Hepatocyte (in vitro differentiated cells): Measurements from ENCODE around the gene CLRN2. TPM values are rescaled to one million over a fixed set of nuclear protein-coding genes. Genes with fewer than 3 reads are reported as not detected.

ENCODE experiments used
- DNase-seq: peaks from one replicate; pipeline ENCODE4 v3.0.0-alpha.2; 2016; ENCODE audit warnings: low spot score
- H2AFZ ChIP-seq: fragments of 200-600 bp; sonication (generic); 2 replicates; pipeline ENCODE4 v1.6.0; 2016; ENCODE audit warnings: antibody characterized with exemption, mild to moderate bottlenecking
- H3K27ac ChIP-seq: fragments of 200-600 bp; sonication (generic); 2 replicates; pipeline ENCODE4 v1.5.1; 2016; ENCODE audit warnings: mild to moderate bottlenecking
- H3K27me3 ChIP-seq: fragments of 200-600 bp; sonication (generic); 2 replicates; pipeline ENCODE4 v1.6.1; 2016
- H3K36me3 ChIP-seq: fragments of 200-600 bp; sonication (generic); replicated peaks from 2 replicates; pipeline ENCODE4 v1.5.1; 2016; ENCODE audit warnings: low read depth; ENCODE audit not compliant: insufficient read depth
- H3K4me1 ChIP-seq: fragments of 200-600 bp; sonication (generic); 2 replicates; pipeline ENCODE4 v1.5.1; 2016; ENCODE audit warnings: mild to moderate bottlenecking, moderate library complexity; ENCODE audit not compliant: insufficient read depth
- H3K4me2 ChIP-seq: fragments of 200-600 bp; sonication (generic); 2 replicates; pipeline ENCODE4 v1.6.0; 2016
- H3K4me3 ChIP-seq: fragments of 200-600 bp; sonication (generic); 2 replicates; pipeline ENCODE4 v1.5.1; 2016; ENCODE audit warnings: mild to moderate bottlenecking
- H3K79me2 ChIP-seq: fragments of 200-600 bp; sonication (generic); 2 replicates; pipeline ENCODE4 v1.6.0; 2017; ENCODE audit warnings: mild to moderate bottlenecking
- H3K9me2 ChIP-seq: fragments of 200-600 bp; sonication (generic); replicated peaks from 2 replicates; pipeline ENCODE4 v1.6.0; 2017; ENCODE audit warnings: mild to moderate bottlenecking; ENCODE audit not compliant: insufficient read depth
- H3K9me3 ChIP-seq: fragments of 200-600 bp; sonication (generic); 2 replicates; pipeline ENCODE4 v1.5.1; 2016; ENCODE audit warnings: low read depth, mild to moderate bottlenecking
- H4K20me1 ChIP-seq: fragments of 200-600 bp; sonication (generic); 2 replicates; pipeline ENCODE4 v1.6.0; 2016; ENCODE audit warnings: mild to moderate bottlenecking; ENCODE audit not compliant: insufficient read depth, poor library complexity, severe bottlenecking
- CTCF ChIP-seq: fragments of 200-600 bp; sonication (generic); IDR thresholded peaks from 2 replicates; pipeline ENCODE4 v1.5.1; 2016; ENCODE audit warnings: antibody characterized with exemption, mild to moderate bottlenecking; ENCODE audit not compliant: poor library complexity
- EZH2 ChIP-seq: fragments of 200-600 bp; sonication (generic); IDR thresholded peaks from 2 replicates; pipeline ENCODE4 v1.6.1; 2016; ENCODE audit warnings: antibody characterized with exemption, mild to moderate bottlenecking, borderline replicate concordance
- EZH2phosphoT487 ChIP-seq: fragments of 200-600 bp; sonication (generic); IDR thresholded peaks from one replicate; pipeline ENCODE4 v1.6.1; 2018; ENCODE audit warnings: antibody characterized with exemption, mild to moderate bottlenecking, low read depth, moderate library complexity; ENCODE audit not compliant: unreplicated experiment, severe bottlenecking
- WGBS: methylation state at CpG from one replicate; pipeline ENCODE4 v1.1.6; 2016; ENCODE audit warnings: low lambda C conversion rate; ENCODE audit errors: missing lambda C conversion rate; 5-methylcytosine and 5-hydroxymethylcytosine counted together
- polyA plus RNA-seq: library from polyadenylated mRNA; unstranded; fragments of >200 nt; fragmentation: Nextera tagmentation; extraction: Ambion mirVana; gene quantifications from 2 replicates; pipeline ENCODE4 v1.2.1, GENCODE V29; 2016
- total RNA-seq: library from RNA; depleted of rRNA; stranded (reverse); fragments of >200 nt; gene quantifications from 2 replicates; pipeline ENCODE4 v1.2.3, GENCODE V29; 2014

The CLRN2 gene
- total and polyA plus RNA-seq, 2 experiments from 2014 or later = not detected

GRCh38 chr4:17492058-17492741 lies 22.8 kb upstream of the CLRN2 start:
- H3K27ac ChIP-seq = peak overlapping the region; percentile 94
- no peaks in the 10 kb centered on the region for H3K9me3 ChIP-seq
- no peaks in the 10 kb centered on the region for H3K27me3 ChIP-seq
- H4K20me1 ChIP-seq = no peaks in the 10 kb centered on the region
- no peak for DNase-seq
- H3K36me3 ChIP-seq = no peaks in the 10 kb centered on the region
- no peak overlapping the region for H2AFZ ChIP-seq
- peaks cover 5% of the 10 kb centered on the region for H3K79me2 ChIP-seq
- WGBS = 84% methylated on average over 15 of the region's 15 CpGs
- no peak for TF ChIP-seq CTCF
- no peak for TF ChIP-seq EZH2
- H3K4me2 ChIP-seq = no peak overlapping the region
- H3K4me3 ChIP-seq = no peak overlapping the region
- peaks cover 19% of the 10 kb centered on the region for H3K4me1 ChIP-seq
- no peaks in the 10 kb centered on the region for H3K9me2 ChIP-seq

GRCh38 chr4:17492876-17493275 lies 22.1 kb upstream of the CLRN2 start:
- Histone ChIP-seq H3K27me3 (no peaks in the 10 kb centered on the region), H3K36me3 (no peaks in the 10 kb centered on the region), H3K27ac (peak overlapping the region; percentile 94), H3K4me2 (no peak overlapping the region), H3K9me3 (no peaks in the 10 kb centered on the region), H3K4me3 (no peak overlapping the region), H2AFZ (no peak overlapping the region), H3K9me2 (no peaks in the 10 kb centered on the region), H3K4me1 (peaks cover 19% of the 10 kb centered on the region), H3K79me2 (peaks cover 5% of the 10 kb centered on the region), H4K20me1 (no peaks in the 10 kb centered on the region)
- TF ChIP-seq CTCF = no peak
- TF ChIP-seq EZH2phosphoT487 = no peak
- no peak for TF ChIP-seq EZH2
- DNase-seq = no peak
- 93% methylated on average over 2 of the region's 2 CpGs for WGBS

GRCh38 chr4:17493619-17494018 lies 21.3 kb upstream of the CLRN2 start:
- H4K20me1 ChIP-seq = no peaks in the 10 kb centered on the region
- H3K9me2 ChIP-seq = no peaks in the 10 kb centered on the region
- no peak overlapping the region for H3K4me3 ChIP-seq
- H3K9me3 ChIP-seq = no peaks in the 10 kb centered on the region
- H3K27ac ChIP-seq = peak overlapping the region; percentile 94
- DNase-seq = no peak
- no peak overlapping the region for H2AFZ ChIP-seq
- peaks cover 5% of the 10 kb centered on the region for H3K79me2 ChIP-seq
- TF ChIP-seq EZH2phosphoT487 = no peak
- TF ChIP-seq CTCF = no peak
- no peak for TF ChIP-seq EZH2
- WGBS = 73% methylated on average over 4 of the region's 4 CpGs
- H3K4me1 ChIP-seq = peaks cover 19% of the 10 kb centered on the region
- H3K36me3 ChIP-seq = no peaks in the 10 kb centered on the region
- no peaks in the 10 kb centered on the region for H3K27me3 ChIP-seq
- H3K4me2 ChIP-seq = no peak overlapping the region
